ENCODE data around the gene TSPAN1. TPM values are rescaled to one million over a fixed set of nuclear protein-coding genes. Genes with fewer than 3 reads are reported as not detected.

The TSPAN1 gene
- polyA plus RNA-seq, 3 donors, result not detected

GRCh38 chr1:46168477-46168876 lies 6.4 kb upstream of the TSPAN1 start:
- H3K4me3 Mint-ChIP-seq, result peak overlapping the region in 1 of 2 donors; percentile 16
- Histone ChIP-seq H3K27ac (ENCODE audit: low read depth in 1 of 2, low read length in 2 of 2) (no peak overlapping the region), H3K9ac (ENCODE audit: insufficient read depth, low read length, poor library complexity, severe bottlenecking) (no peak overlapping the region), H3K9me3 (replicated peaks in 1 of 2; ENCODE audit: control insufficient read depth in 1 of 2, insufficient read depth in 1 of 2, low read length in 2 of 2) (no peaks in the 10 kb centered on the region), H3K4me1 (ENCODE audit: control insufficient read depth in 1 of 2, insufficient read depth in 2 of 2, low read length in 2 of 2) (peaks cover 8 to 13% of the 10 kb centered on the region in 2 donors), H4K20me1 (ENCODE audit: insufficient read depth, low read length) (no peaks in the 10 kb centered on the region), H3K27me3 (ENCODE audit: control insufficient read depth in 2 of 2, insufficient read depth in 2 of 2, low read length in 2 of 2) (peaks cover 7 to 26% of the 10 kb centered on the region in 2 donors), H3K4me3 (replicated peaks in 1 of 3; ENCODE audit: low read depth in 2 of 3, low read length in 3 of 3) (no peak overlapping the region), H3K36me3 (replicated peaks in 1 of 2; ENCODE audit: control insufficient read depth in 1 of 2, insufficient read depth in 2 of 2, low read length in 2 of 2) (no peaks in the 10 kb centered on the region), H3K4me2 (replicated peaks; ENCODE audit: extremely low read depth, low read length, poor library complexity, severe bottlenecking) (no peak overlapping the region), H2AFZ (ENCODE audit: insufficient read depth, low read depth, low read length, poor library complexity, severe bottlenecking) (no peak overlapping the region), H3K79me2 (ENCODE audit: insufficient read depth, low read length) (no peaks in the 10 kb centered on the region)
- H3K27ac Mint-ChIP-seq, result no peak overlapping the region
- no peak for DNase-seq
- WGBS (ENCODE audit: insufficient coverage), result 78% methylated on average over 1 of the region's 1 CpG
- peaks cover 0 to 3% of the 10 kb centered on the region in 2 donors for H3K36me3 Mint-ChIP-seq
- peaks cover 0 to 5% (median 2%) of the 10 kb centered on the region in 7 donors for H3K9me3 Mint-ChIP-seq
- intact Hi-C loops (cut with micrococcal nuclease), result no loop called here
- H3K27me3 Mint-ChIP-seq (ENCODE audit: low read depth in 3 of 3), result peaks cover 43 to 52% (median 43%) of the 10 kb centered on the region in 3 donors
- TF ChIP-seq CTCF (IDR thresholded peaks at IDR 0.05), result no peak
- H3K4me1 Mint-ChIP-seq, result peaks cover 18% of the 10 kb centered on the region

GRCh38 chr1:46169811-46170454 lies 5.0 kb upstream of the TSPAN1 start:
- Histone ChIP-seq H3K4me1 (ENCODE audit: control insufficient read depth in 1 of 2, insufficient read depth in 2 of 2, low read length in 2 of 2) (peaks cover 8 to 13% of the 10 kb centered on the region in 2 donors), H3K27me3 (ENCODE audit: control insufficient read depth in 2 of 2, insufficient read depth in 2 of 2, low read length in 2 of 2) (peaks cover 7 to 26% of the 10 kb centered on the region in 2 donors), H3K27ac (ENCODE audit: low read depth in 1 of 2, low read length in 2 of 2) (no peak overlapping the region), H3K79me2 (ENCODE audit: insufficient read depth, low read length) (no peaks in the 10 kb centered on the region), H3K4me2 (replicated peaks; ENCODE audit: extremely low read depth, low read length, poor library complexity, severe bottlenecking) (no peak overlapping the region), H2AFZ (ENCODE audit: insufficient read depth, low read depth, low read length, poor library complexity, severe bottlenecking) (no peak overlapping the region), H3K4me3 (replicated peaks in 1 of 3; ENCODE audit: low read depth in 2 of 3, low read length in 3 of 3) (no peak overlapping the region), H3K9me3 (replicated peaks in 1 of 2; ENCODE audit: control insufficient read depth in 1 of 2, insufficient read depth in 1 of 2, low read length in 2 of 2) (no peaks in the 10 kb centered on the region), H3K9ac (ENCODE audit: insufficient read depth, low read length, poor library complexity, severe bottlenecking) (no peak overlapping the region), H3K36me3 (replicated peaks in 1 of 2; ENCODE audit: control insufficient read depth in 1 of 2, insufficient read depth in 2 of 2, low read length in 2 of 2) (no peaks in the 10 kb centered on the region), H4K20me1 (ENCODE audit: insufficient read depth, low read length) (no peaks in the 10 kb centered on the region)
- WGBS (ENCODE audit: insufficient coverage), result no CpG with 5 or more reads among the region's 3 CpGs
- Mint-ChIP-seq H3K4me3 (no peak overlapping the region), H3K27me3 (ENCODE audit: low read depth in 3 of 3) (peaks cover 39 to 44% (median 42%) of the 10 kb centered on the region in 3 donors), H3K36me3 (peaks cover 0 to 3% of the 10 kb centered on the region in 2 donors), H3K4me1 (peaks cover 18% of the 10 kb centered on the region), H3K9me3 (peaks cover 0 to 3% (median 2%) of the 10 kb centered on the region in 7 donors), H3K27ac (no peak overlapping the region)
- no peak for TF ChIP-seq CTCF (IDR thresholded peaks at IDR 0.05)
- intact Hi-C loops (cut with micrococcal nuclease), result no loop called here
- no peak for DNase-seq

Data from CD14-positive monocyte (primary cell).